Thyroid gland (tissue), 4 donors: Measurements from ENCODE around the gene PAK5. TPM values are rescaled to one million over a fixed set of nuclear protein-coding genes. Genes with fewer than 3 reads are reported as not detected.

Experiments
- DNase-seq, 2 donors: peaks; one replicate each; pipeline ENCODE4 v3.0.0-alpha.2; 2019
- H3K27ac ChIP-seq, 3 donors: fragments of 200-600 bp; sonication (generic); 1 replicate in 2 of 3; 2 replicates in 1 of 3; pipeline ENCODE4 v1.5.1; 2016 to 2019; ENCODE audit warnings: mild to moderate bottlenecking in 1 of 3, moderate library complexity in 1 of 3
- H3K27me3 ChIP-seq: fragments of 200-600 bp; sonication (generic); one replicate; pipeline ENCODE4 v1.5.1; 2019
- H3K36me3 ChIP-seq, 2 donors: fragments of 200-600 bp; sonication (generic); one replicate each; pipeline ENCODE4 v1.5.1; 2016 to 2019
- H3K4me1 ChIP-seq, 2 donors: fragments of 200-600 bp; sonication (generic); one replicate each; pipeline ENCODE4 v1.5.1; 2017 to 2019
- H3K4me3 ChIP-seq, 3 donors: fragments of 200-600 bp; sonication (generic); replicated peaks in 1 of 3; 1 replicate in 2 of 3; 2 replicates in 1 of 3; pipeline ENCODE4 v1.5.1; 2016; ENCODE audit warnings: mild to moderate bottlenecking in 1 of 3
- H3K9me3 ChIP-seq: fragments of 200-600 bp; sonication (generic); one replicate; pipeline ENCODE4 v1.5.1; 2017
- POLR2A ChIP-seq, 2 donors: fragments of 450-650 bp; IDR thresholded peaks; one replicate each; pipeline ENCODE4 v1.6.1; 2017; ENCODE audit warnings: antibody characterized with exemption in 2 of 2, mild to moderate bottlenecking in 2 of 2, moderate library complexity in 1 of 2
- WGBS, 2 donors: methylation state at CpG; one replicate each; pipeline ENCODE4 v1.1.5; 2017; 5-methylcytosine and 5-hydroxymethylcytosine counted together
- intact Hi-C: fragments of 100-400 bp; cut with DNase I; formaldehyde crosslinking; loops from one replicate; pipeline ENCODE4 v1.15.1; 2023
- total RNA-seq, 4 donors: library from RNA; depleted of rRNA; stranded (reverse); fragments of >200 nt; gene quantifications; one replicate each; pipeline ENCODE4 v1.2.3, GENCODE V29; 2016
- TF ChIP-seq, protein P1 (sequence below), 6 experiments: fragments of 200-600 bp in 3 of 6; fragments of 450-650 bp in 3 of 6; sonication (generic) in 3 of 6; IDR thresholded peaks; one replicate each; pipeline ENCODE4 v1.5.1; 2016 to 2019; ENCODE audit warnings: antibody characterized with exemption in 6 of 6, mild to moderate bottlenecking in 2 of 6, inconsistent platforms in 1 of 6, moderate library complexity in 1 of 6

Gene PAK5
- total RNA-seq, 4 donors from 2014 or later: 0.13 to 0.33 TPM; not detected in 2

- no peaks in the 10 kb centered on the region for H3K4me1 ChIP-seq
- WGBS, 2 donors: 79 to 91% methylated on average over 4 of the region's 4 CpGs
- intact Hi-C loops: no loop called here
- H3K4me3 ChIP-seq: no peak overlapping the region
- no peaks in the 10 kb centered on the region for H3K36me3 ChIP-seq
- no peak for DNase-seq
- H3K27ac ChIP-seq: no peak overlapping the region
- H3K27me3 ChIP-seq: no peaks in the 10 kb centered on the region
- H3K9me3 ChIP-seq: no peaks in the 10 kb centered on the region
- TF ChIP-seq POLR2A (IDR thresholded peaks at IDR 0.05): no peak
- TF ChIP-seq, protein P1, sequence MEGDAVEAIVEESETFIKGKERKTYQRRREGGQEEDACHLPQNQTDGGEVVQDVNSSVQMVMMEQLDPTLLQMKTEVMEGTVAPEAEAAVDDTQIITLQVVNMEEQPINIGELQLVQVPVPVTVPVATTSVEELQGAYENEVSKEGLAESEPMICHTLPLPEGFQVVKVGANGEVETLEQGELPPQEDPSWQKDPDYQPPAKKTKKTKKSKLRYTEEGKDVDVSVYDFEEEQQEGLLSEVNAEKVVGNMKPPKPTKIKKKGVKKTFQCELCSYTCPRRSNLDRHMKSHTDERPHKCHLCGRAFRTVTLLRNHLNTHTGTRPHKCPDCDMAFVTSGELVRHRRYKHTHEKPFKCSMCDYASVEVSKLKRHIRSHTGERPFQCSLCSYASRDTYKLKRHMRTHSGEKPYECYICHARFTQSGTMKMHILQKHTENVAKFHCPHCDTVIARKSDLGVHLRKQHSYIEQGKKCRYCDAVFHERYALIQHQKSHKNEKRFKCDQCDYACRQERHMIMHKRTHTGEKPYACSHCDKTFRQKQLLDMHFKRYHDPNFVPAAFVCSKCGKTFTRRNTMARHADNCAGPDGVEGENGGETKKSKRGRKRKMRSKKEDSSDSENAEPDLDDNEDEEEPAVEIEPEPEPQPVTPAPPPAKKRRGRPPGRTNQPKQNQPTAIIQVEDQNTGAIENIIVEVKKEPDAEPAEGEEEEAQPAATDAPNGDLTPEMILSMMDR (IDR thresholded peaks at IDR 0.05): no peak
These were observed 241.3 kb downstream of the PAK5 start for GRCh38 chr20:9597547-9597946.

GRCh38 chr20:9595763-9596162 is 243.1 kb downstream of the PAK5 start:
- 82 to 87% methylated on average over 1 of the region's 1 CpG for WGBS, 2 donors
- no peak for TF ChIP-seq POLR2A (IDR thresholded peaks at IDR 0.05)
- TF ChIP-seq, protein P1 (IDR thresholded peaks at IDR 0.05): no peak
- DNase-seq: no peak
- Histone ChIP-seq H3K36me3 (no peaks in the 10 kb centered on the region), H3K4me3 (no peak overlapping the region), H3K27me3 (no peaks in the 10 kb centered on the region), H3K27ac (no peak overlapping the region), H3K9me3 (no peaks in the 10 kb centered on the region), H3K4me1 (no peaks in the 10 kb centered on the region)
- intact Hi-C loops: no loop called here

- intact Hi-C loops: no loop called here
- WGBS, 2 donors: 72 to 80% methylated on average over 1 of the region's 1 CpG
- DNase-seq: no peak
- no peak overlapping the region for H3K27ac ChIP-seq
- no peak for TF ChIP-seq POLR2A (IDR thresholded peaks at IDR 0.05)
- TF ChIP-seq, protein P1 (IDR thresholded peaks at IDR 0.05): no peak
- no peaks in the 10 kb centered on the region for H3K27me3 ChIP-seq
- H3K9me3 ChIP-seq: no peaks in the 10 kb centered on the region
- H3K36me3 ChIP-seq: no peaks in the 10 kb centered on the region
- no peak overlapping the region for H3K4me3 ChIP-seq
- H3K4me1 ChIP-seq: no peaks in the 10 kb centered on the region
These were observed 244.5 kb downstream of the PAK5 start for GRCh38 chr20:9594284-9594875.

- Histone ChIP-seq H3K36me3 (no peaks in the 10 kb centered on the region), H3K9me3 (no peaks in the 10 kb centered on the region), H3K27me3 (no peaks in the 10 kb centered on the region), H3K4me3 (no peak overlapping the region), H3K27ac (no peak overlapping the region), H3K4me1 (no peaks in the 10 kb centered on the region)
- intact Hi-C loops: no loop called here
- no peak for DNase-seq
- TF ChIP-seq, protein P1 (IDR thresholded peaks at IDR 0.05): no peak
- TF ChIP-seq POLR2A (IDR thresholded peaks at IDR 0.05): no peak
- 83 to 90% methylated on average over 1 of the region's 1 CpG for WGBS, 2 donors
These were observed 246.5 kb downstream of the PAK5 start for GRCh38 chr20:9592419-9592818.

DNA sequence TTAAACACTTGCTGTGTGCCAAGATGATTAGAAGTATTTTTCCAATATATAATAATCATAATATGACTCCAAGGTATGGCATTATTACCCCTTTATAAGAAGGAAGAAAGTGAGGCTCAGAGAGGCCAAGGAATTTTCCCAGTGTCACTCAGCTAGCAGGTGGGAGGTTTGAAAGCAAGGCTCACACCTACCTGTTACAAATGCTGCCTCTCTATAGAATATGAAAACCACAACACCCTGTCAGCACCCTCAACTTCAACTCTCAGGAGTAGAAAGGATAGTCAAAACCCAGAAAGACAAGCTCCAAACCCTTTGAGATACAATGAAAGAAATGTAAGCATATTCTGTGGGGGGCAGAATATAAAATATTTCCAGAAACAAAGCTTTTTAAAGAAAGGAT is 247.8 kb downstream of the PAK5 start:
- intact Hi-C loops: no loop called here
- no peak overlapping the region for H3K4me3 ChIP-seq
- TF ChIP-seq POLR2A (IDR thresholded peaks at IDR 0.05): no peak
- TF ChIP-seq, protein P1 (IDR thresholded peaks at IDR 0.05): no peak
- no peaks in the 10 kb centered on the region for H3K36me3 ChIP-seq
- H3K27me3 ChIP-seq: no peaks in the 10 kb centered on the region
- no peaks in the 10 kb centered on the region for H3K9me3 ChIP-seq
- no peaks in the 10 kb centered on the region for H3K4me1 ChIP-seq
- no peak overlapping the region for H3K27ac ChIP-seq
- no peak for DNase-seq
